ENCODE data around the gene CORO7.

Gene CORO7

DNA sequence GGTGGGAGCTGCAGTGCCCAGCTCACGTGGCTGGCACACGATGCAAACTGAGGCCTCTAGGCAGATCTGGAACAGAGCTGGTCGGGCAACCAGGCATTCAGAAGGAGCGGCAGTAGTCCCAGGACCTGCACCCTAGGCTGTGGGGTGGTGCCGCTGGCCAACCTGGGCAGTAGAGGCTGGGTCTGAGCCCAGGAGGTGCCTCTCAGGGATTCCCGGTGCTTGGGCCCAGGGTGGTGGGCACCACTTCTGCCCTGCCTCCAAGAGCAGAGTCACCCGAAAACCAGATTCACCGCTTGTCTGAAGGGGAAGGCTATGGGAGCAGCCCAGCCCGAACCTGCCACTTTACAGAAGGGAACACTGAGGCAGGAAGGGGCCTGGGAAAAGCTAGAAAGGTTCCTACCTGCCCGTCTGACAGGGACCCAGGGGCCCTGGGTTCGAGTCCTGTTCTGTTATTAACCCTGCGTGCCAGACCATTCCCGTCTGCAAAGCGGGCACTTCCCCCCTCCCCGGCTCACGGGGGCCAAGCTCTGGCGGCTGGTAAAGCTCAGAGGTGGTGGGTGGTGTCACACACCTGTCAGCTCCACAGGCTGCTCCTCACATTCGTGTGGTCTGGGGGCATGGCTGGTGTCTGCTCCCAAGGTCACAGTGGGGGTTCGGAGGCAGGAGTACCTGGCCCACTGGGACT lies 83.6 kb downstream of the CORO7 start:
- no peak for DNase-seq

DNA sequence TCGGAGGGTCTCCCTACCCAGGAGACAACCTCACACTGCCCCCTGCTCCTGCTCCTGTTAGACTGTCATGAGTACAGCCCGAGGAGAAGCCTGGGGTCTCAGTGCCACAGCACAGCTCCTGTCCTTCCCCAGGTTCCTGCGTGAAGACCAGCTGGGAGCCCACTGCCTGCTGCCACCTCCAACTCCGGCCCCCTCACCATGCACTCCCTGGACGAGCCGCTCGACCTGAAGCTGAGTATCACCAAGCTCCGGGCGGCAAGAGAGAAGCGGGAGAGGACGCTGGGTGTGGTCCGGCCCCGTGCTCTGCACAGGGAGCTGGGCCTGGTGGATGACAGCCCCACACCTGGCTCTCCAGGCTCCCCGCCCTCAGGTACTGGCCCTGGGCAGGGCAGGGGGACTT lies 84.3 kb downstream of the CORO7 start:
- no peak for DNase-seq

DNA sequence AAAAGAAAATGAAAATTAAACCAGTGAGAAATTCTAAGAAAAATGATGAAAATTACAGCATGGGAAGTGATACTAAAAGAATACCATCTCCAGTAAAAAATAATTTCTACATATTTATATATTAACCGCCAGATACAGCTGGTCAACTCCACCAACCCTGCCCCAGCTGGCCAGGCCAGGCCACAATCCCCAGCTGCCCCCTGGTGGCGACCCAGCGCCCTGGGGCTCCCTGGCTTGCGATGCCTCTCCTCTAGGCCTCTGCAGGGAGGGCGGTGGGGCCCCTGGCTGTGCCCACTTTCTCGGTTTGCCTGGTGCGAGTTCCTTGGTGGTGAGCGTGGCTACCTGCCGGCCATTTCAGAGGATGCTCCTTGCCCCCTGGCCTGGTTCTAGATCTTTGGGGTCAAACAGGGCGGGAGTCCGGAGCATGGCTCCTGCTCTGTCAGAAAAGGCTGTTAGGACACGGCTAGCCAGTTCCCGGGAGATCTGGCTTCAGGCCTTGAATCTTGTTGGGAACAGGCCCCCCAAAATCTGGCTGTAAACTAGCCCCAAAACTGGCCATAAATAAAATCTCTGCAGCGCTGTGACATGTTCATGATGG lies 86.0 kb downstream of the CORO7 start:
- DNase-seq: peak; percentile 56

DNA sequence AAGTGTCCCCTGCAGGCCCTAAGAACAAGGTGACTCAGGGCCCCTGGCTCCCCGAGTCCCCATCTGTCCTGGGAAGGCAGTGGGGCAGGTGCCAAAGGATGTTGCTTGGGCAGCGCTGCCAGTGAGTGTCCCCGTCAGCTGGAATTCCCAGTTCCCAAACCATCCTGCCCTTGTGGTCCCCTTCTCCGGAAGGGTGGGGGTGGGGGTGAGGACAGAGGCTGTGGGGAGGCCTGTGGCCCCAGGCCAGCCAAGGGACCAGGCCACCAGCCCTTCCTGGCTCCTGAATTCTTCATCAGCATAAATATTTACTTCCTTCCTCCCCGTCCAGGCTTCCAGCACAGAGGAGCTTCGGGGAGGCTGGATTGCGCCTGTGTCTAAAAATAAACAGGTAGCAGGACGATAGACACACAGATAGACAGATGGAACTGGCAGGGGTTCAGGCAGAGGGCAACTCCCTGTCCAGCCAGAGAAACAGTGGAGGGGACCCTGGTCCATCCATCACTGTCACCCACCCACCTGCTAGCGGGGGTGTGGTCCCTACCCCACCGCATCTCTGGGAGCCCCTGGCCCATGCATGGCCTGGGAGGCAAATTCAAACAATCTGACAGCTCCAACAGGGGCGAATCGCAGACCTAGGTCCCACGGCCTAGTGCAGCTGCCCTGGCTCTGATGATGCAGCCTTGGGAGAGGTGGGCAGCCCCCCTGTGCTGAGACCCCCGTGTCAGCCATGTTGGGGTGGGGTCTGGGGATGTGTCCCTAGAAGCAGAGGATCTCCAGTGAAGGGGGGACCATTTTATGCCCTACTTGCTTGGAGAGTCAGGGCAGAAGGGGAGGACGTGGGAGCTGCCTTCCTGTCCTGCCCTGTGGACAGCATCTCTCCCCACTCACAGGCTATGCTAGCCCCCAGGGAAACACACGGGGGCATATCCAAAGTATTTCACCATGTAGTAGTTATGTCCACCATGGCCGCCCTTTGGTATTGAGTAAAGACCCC lies 87.3 kb downstream of the CORO7 start:
- DNase-seq: no peak

DNA sequence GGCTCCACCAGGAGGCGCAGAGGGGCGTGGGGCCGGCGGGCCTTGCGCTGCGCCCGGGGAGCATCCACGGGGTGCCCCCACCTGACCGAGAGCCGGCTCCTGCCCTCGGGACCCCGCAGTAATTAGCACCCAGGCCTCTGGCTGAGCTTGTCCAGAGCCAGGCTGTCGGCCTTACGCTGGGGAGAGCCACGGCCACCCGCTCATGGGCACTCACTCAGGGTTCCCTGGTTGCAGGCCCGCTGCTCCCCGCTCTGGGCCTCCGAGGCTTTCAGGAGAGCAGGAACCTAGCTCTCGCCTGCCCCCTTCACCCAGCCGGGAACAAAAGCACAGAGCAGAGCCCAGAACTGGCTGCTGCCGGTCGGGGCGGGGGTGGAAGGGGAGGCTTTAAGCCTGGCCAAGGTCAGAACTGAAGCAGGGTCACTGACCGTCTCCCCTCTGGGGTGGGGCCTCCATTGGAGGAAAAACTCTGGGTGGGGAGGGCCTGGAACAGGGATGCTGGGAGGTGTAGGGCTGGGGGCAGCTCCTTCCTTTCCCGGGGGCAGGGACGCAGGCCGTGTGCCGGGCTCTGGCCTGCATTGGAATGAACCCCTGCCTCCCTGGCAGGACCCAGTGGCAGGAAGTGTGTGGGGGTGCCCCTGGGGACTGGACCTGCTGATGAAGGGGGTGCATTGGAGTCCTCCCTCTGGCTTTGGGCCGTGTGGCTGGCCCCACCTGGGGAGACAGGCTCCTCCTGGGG lies 88.2 kb downstream of the CORO7 start:
- peak; percentile 76 for DNase-seq

DNA sequence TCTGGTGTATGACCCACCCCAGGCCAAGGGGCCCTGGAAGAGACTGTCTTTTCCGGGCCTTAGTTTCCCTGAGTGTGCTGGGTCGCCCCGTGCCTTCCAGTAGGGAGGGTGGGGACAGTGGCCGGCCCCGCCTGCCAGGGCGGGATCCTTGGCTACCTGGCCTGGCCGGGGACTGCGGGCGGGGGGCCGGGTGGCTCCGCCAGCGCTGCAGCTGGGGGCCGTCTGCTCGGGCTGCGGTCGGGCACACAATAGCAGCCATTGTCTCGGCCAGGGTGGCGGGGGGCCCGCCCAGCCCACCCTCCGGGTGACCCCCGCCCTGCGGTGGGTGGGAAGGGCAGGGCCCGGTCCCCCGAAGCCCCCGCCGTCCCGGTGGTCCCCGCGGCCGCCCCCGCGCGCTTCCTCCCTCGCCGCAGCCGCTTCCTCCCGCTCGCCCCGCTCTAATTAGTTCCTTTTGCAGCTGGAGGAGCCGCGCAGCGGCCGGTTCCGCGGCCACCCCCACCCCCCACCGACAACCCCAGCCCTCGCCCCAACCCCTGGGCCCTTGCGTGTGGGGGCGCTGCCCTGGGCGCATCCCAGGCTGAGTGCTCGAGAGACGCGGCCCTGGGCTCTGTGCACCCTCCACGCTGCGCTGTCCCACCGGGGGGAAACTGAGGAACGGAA lies 88.9 kb downstream of the CORO7 start:
- no peak for DNase-seq

DNA sequence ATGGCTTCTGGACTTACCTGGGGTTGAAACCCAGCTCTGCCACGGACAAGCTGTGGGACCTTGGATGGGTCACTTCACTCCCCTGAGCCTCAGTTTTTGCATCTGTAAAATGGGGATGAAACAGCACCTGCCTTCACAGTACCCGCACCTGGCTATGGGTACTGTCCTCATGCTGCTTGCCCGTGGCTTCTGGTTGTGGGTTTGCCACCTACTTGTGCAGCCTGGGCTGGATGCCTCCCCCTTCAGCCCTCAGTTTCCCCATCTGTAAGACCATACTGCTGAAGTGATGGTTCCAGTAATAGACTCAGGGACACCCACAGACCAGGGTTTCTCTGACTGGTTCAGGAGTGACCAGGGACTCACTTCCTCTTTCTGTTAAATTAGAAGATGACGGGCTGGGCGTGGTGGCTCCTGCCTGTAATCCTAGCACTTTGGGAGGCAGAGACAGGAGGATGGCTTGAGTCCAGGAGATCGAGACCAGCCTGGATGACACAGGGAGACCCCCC lies 91.1 kb downstream of the CORO7 start:
- DNase-seq: no peak

DNA sequence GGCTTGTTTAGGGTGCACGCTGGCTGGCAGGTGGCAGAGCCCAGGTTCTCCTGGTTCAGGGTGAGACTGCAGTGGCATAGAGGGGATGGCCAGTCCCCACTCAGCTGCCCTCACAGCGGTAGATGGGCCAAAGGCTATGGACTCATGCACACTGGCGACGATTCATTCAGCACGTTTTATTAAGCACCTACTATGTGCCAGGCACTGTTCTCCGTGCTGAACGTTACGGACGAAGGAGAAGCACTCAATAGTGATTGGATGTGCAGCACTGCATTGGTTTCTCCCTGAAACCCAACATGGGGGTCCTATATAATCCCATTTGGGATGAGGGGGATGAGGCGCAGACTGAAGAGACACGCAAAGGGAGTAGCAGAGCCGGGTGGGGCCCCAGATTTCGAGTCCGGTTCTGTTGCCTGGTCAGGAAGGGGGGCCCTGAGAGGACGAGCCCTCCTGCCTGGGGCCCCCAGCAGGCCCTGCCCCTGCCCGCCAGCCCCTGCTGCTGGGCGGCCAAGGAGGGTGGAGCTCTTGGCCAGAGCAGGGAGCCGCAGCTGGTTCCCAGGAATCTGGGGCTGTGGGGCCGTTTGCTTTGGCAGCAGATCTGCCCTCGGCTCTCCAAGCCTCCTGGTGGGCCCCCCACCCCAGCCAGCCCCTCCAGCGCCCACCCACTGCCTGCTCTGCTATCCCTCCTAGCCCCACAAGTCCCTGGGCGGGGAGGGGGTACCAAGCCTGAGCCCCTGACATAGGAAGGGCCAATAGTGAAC lies 91.7 kb downstream of the CORO7 start:
- no peak for DNase-seq

DNA sequence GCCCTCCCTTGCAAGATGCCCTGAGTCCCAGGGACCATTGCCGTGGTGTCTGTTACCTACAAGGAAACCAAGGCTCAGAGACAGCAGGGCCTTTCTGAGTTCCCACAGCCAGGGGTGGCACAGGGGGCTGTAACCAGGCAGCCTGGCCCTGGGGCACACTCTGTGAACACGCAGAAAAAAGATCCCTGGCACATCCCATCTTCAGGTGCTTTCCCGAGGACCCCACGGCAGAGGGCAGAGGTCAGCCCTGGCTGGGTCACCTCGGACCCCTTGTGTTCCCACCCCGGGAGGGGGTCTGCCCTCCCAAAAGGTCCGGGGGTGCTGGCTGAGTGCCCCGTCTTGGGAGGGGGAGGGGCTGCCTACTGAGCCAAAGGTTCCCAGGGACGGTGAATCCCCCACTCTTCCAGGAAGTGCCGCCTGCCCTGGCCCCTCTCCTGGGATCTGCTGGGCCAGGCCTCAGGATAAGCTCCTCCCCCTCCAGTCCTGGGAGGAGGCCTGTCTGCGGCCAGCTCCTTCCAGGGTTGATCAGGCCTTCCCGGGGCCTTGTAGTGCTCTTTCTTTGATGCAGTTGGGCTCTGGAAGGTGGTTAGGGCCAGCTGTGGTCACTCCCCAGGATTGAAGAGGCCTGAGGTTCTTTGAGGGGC lies 92.4 kb downstream of the CORO7 start:
- peak; percentile 63 for DNase-seq

DNA sequence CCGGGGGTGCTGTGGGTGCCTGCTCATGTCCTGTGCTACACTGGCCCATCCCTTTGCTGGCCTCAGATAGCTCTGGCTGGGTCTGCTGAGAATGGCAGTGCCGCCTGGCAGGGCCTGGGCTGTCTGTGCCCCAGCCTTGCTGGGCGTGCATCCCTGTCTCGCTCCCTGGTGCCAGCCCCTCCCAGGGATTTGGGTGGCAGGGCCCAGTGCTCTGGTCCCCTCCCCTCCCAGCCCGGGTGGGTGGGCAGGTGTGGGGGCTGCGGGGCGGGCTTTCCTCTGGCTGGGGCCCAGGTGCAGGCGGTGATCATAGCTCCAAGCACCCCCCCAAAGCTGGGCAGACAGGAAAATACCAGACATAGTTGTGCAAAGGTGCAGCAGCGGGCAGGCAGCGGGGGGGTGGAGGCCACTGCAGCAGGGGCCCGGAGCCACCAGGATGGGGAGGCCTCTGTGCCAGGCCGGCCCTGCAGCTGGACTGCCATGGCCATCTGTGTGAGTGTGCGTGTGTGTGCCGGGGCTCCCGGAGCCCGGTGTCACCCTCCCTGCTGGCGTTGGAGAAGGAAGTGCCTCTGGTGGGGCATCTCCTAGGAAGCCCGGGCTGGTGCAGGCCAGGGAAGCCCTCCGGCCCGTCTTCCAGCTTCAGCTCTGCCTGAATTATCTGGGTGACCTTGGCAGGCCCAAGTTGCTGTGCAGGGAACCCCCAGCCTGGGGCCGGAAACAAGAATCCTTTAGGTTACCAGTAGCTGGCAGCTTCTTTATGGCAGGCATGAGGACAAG lies 93.1 kb downstream of the CORO7 start:
- DNase-seq: no peak

DNA sequence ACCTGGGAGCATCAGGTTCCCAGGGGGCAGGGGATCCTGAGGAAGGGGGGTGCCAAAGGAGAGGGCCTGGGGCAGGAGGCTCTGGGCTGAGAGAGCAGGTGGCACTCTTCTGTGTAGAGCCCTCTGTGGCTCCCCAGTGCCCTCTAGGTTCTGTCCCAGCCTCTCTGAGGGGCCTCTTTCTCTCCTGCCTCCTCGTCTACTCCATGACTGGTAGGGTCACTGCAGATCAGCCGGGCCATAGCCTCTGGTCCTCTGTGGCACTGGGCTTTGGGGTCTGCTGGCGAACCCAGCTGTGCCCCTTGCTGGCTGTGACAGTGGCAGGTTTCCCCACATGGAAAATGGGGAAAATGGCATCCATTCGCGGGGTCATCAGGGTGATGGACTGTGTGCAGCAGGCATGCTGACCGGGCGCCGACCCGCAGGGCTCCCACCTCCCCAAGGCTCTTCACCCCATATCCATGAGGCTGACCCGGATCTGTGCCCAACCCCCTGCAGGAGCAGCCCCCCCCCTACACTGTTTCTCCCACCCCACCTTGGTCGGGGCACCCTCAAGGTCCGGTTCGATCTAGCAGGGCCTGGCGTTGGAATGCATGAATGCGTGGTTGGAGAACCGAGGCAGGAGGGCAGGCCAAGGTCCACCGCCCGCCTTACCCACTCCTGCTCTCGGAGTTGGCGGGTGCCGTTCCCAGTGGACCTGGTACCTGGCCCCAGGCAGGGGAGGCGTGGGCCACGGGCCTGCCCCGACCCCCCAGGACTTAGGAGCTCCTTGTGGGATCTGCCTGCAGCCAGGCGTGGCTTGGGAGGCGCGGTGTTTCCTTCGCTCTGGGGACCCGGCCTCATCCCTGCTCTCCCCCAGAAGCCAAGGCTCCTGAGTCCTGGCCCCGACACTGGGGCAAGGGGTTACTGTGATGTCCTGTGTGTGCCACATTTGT lies 94.0 kb downstream of the CORO7 start:
- no peak for DNase-seq

DNA sequence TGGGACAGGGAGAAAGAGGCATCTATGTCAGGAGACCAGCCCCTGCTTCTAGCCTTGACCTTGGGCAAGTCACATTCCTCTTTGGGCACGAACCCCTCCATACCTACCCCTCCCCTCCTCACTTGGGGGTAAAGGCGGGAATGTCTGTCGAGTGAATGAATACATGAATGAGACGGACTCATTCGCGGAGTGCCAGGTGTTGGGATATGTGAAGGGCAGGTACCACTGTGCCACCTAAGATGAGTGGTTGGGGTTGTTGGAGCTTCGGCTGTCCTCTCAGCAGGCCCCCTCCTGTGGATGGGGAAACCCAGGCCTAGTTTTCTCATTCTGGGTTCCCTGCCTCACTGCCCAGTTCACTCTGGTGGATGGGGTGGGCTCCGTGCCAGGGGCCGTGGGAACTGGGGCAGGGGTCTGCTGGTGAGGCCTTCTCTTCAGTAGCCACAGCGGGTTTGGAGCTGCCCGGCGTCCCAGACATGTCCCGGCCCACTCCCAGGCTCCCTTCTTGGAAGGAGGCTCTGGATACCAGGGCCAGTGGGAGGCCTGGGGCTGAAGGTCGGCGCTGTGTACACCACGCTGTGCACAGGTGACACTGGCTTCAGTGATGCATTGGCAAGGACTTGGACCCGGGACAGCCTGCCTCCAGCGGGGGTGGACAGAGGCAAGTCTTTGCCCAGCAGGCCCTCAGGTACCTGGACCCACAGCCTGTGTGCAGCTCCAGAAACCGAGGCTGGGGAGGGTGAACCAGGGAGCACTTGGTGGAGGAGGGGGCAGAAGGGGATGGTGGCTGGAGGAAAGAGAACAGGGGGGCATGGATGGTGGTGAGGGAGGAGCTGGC lies 94.9 kb downstream of the CORO7 start:
- no peak for DNase-seq

DNA sequence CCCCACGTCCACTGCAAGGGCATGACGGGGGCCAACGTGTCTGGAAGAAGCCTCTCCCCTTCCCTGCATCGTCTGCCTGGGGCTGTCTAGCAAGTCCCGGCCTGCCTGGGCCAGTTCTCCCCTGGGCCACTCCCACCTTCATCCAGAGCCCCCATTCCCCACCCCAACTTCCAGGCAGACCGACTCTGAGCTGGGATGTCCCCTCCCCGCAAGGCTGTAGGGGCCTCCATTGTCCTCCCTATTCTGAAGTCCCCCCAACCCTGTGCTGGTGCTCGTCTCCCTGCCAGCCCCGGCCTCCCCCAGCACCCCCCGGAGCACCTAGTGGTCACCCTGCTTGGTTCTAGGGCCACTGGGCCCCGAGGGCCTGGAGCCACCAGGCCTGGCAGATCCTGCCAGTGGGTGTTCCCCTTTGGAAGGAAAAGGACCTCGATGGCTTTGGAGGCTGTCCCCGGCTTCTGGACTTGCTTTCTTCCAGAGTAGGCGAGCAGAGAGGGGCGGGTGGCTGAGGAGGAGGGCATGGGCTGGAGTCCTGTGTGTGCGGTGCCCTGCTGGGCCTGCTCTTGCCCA lies 95.7 kb downstream of the CORO7 start:
- DNase-seq: no peak

DNA sequence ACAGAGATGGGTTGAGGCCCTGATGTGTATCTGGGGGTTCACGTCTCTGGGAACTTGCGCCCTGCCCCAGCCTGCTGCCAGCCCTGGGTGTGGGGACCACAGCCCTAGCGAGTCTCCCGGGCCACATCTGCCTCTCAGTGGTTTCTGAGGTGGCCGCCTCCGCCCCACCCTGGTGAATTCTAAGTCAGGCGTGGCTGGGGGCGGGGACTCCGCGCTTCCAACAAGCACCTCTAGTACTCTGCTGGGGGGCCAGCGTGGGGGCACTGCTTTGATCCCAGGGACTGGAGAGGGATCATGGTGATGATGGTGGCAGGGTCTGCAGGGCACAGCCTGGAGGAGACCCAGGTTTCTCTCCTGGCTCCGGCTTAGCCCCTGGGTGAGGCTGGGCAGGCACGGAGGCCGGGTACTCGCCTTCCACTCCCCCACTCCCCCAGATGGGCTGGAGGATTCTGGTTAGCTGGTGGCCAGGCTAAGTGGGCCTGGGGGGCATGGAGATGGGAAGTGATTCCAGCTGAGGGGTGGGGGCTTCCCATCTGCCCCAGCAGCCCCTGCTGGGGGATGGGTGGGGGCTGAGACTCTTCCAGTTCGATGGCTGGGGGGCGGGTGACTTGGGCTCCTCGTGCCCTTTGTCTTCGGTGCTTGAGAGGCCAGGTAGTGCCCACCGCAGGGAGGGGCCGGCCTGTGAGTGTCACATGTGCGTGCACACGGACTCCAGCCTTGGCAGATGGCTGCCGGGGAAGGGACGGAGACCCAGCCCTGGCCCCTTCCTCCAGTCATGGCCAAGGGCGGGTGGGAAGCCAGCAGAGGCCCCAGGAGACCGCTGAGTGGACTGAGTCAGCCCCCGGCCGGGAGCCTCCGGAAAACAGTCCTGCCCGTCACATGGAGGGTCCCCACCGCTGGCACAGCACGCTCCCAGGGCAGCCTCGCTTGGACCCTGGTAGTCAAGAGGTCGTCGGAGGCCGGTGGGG lies 96.7 kb downstream of the CORO7 start:
- DNase-seq: no peak

DNA sequence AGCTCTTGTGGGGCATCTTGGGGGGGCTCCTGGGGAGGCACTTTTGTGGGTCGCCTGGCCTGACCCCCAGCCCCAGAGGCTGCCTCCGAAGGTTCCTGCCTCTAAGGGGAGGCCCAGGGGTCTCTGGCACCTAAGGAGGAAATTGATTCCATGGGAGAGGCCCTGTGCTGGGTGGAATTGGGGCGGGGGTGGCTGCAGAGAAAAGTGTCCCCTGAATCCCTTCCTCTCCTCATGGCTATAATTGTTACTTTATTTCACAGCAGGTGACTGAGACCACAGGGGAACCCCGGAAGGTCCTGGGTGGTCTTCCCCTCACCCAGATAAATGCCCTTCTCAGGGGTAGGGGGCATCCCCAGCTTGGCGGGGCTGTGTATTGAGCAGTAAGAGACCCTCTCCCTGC lies 97.4 kb downstream of the CORO7 start:
- no peak for DNase-seq

DNA sequence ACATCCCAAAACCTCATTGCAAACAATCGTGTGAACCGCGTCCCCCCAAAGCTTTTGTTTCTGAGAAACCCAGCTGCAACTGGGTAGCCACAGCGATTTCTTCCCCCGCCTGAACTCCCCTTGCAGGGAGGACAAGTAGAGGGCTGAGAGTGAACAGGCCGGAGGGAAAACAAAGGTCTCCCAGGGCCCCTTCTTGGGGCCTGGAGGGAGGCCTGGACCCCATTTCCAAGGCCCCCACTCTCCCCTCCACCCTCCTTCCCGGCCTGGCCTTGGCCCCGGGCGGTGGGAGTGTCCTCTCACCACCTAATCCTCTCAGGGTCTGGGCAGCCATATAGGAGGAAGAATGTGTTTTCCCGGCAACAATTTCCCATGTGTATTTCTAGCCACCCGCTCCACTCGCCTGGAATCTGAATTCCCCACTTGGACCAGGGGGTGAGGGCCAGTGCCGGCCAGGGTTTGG lies 97.9 kb downstream of the CORO7 start:
- DNase-seq: no peak

Data from fibroblast of upper back skin (primary cell).